GM21737 (cell line): Measurements from ENCODE around the gene PALLD.

ENCODE experiments used
- ATAC-seq: cut with Tn5 transposase; IDR thresholded peaks from one replicate; pipeline ENCODE4 v1.9.1; 2021; ENCODE audit warnings: mild to moderate bottlenecking, moderate library complexity; ENCODE audit not compliant: unreplicated experiment

The PALLD gene

GRCh38 chr4:168642591-168642990, 145.7 kb downstream of the PALLD start:
- no peak for ATAC-seq

- no peak for ATAC-seq
Observed at GRCh38 chr4:168643111-168643795, 146.4 kb downstream of the PALLD start.

GRCh38 chr4:168643796-168644159, 146.9 kb downstream of the PALLD start:
- ATAC-seq = no peak

- ATAC-seq = no peak
Observed at GRCh38 chr4:168646001-168646768, 149.3 kb downstream of the PALLD start.

- ATAC-seq = no peak
Observed at GRCh38 chr4:168647646-168648375, 151.0 kb downstream of the PALLD start.

- no peak for ATAC-seq
Observed at GRCh38 chr4:168648494-168648893, 151.6 kb downstream of the PALLD start.

GRCh38 chr4:168648929-168649328, 152.1 kb downstream of the PALLD start:
- ATAC-seq = no peak

GRCh38 chr4:168651374-168651773, 154.5 kb downstream of the PALLD start:
- ATAC-seq = no peak

- ATAC-seq = no peak
Observed at GRCh38 chr4:168651864-168652263, 155.0 kb downstream of the PALLD start.

GRCh38 chr4:168652755-168653154, 155.9 kb downstream of the PALLD start:
- no peak for ATAC-seq

- no peak for ATAC-seq
Observed at GRCh38 chr4:168654104-168654847, 157.4 kb downstream of the PALLD start.

GRCh38 chr4:168654848-168655174, 158.0 kb downstream of the PALLD start:
- ATAC-seq = no peak

- ATAC-seq = no peak
Observed at GRCh38 chr4:168655182-168655581, 158.3 kb downstream of the PALLD start.

- no peak for ATAC-seq
Observed at GRCh38 chr4:168656055-168656660, 159.3 kb downstream of the PALLD start.

- no peak for ATAC-seq
Observed at GRCh38 chr4:168656946-168657473, 160.2 kb downstream of the PALLD start.

GRCh38 chr4:168658751-168659150, 161.9 kb downstream of the PALLD start:
- ATAC-seq = no peak

- no peak for ATAC-seq
Observed at GRCh38 chr4:168659741-168660465, 163.1 kb downstream of the PALLD start.

- ATAC-seq = no peak
Observed at GRCh38 chr4:168662297-168662984, 165.6 kb downstream of the PALLD start.

- no peak for ATAC-seq
Observed at GRCh38 chr4:168664242-168664891, 167.5 kb downstream of the PALLD start.
